Smooth muscle cell of the brain vasculature (primary cell): ENCODE results near the gene BAD.
A peak's percentile ranks its signal among the peaks of the same experiment; 100 is the strongest.

Source experiments
- DNase-seq: peaks from one replicate; pipeline ENCODE4 v3.0.0-alpha.2; 2012; ENCODE audit warnings: low read depth, low spot score

BAD gene

GRCh38 chr11:64278576-64279190 lies 5.8 kb downstream of the BAD start:
- DNase-seq, result no peak

DNA sequence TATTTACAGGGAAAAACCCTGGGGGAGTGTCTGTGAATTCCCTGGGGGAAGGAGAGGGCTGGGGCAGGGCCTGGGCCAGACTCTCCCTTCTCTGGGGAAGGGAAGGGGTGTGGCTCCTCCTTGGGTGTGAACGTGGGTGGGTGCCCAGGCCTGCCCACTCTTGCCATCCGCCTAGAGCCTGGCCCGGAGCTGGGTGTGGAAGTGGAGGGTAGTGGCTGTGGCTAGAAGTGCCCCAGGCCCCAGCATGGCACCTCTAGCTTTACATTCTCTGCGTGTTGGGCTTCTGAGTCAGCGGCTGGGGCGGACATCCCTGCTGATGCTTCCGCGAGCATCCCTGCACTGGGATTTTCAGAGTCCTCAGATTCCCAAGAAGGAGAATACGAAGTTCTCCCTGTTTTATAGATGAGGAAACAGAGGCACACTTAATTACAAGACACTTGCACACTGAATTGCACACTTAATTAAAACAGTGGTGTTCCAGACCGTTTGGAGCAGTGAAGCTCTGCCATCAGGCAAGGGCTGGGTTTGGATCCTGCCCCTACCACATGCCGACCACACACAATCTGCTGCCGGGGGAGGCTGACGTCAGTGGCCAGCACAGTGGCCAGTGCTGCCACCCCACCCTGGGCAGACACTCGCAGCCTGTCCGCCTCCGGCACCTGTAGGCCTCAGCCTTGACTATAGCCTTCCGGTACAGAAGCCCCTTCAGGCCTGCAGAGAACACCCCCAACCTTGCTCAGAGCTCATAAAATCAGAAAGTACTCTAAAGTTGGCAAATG lies 7.6 kb downstream of the BAD start:
- DNase-seq, result no peak

- no peak for DNase-seq
These were observed 8.6 kb downstream of the BAD start for GRCh38 chr11:64275841-64276240.

DNA sequence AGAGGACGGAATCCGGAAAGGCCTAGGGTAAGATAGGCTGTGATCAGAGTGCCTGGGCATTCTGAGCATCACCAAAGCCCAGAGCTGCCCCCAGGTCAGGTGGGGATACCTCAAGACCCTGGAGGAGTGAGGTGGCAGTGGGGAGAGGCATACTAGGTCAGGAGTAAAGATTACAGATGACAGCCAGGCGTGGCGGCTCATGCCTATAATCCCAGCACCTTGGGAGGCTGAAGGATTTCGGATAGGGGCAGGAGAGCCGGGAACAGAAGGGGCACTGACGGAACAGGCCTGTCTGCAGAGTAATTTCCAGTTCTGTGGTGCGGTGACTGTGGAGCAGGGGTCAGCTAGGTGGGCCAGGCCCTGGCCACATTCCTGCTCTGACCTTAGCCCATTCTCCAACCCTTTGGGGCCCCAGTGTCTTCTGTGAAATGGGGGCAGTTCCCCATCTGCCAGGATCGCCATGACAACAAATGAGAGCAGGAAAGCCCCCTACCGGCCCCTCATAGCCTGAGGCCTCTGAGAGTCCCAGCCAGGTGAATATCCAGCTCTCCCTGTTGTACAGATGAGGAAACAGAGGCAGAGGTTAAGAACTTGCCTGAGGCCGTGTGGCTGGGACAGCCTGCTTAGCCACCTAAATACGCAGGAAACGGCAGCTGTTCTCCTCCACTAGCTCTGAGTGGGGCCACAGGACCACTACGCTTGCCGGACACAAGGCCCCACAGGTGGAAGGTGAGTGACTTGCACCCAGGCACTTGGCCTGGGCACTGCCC lies 9.2 kb downstream of the BAD start:
- DNase-seq, result no peak

DNA sequence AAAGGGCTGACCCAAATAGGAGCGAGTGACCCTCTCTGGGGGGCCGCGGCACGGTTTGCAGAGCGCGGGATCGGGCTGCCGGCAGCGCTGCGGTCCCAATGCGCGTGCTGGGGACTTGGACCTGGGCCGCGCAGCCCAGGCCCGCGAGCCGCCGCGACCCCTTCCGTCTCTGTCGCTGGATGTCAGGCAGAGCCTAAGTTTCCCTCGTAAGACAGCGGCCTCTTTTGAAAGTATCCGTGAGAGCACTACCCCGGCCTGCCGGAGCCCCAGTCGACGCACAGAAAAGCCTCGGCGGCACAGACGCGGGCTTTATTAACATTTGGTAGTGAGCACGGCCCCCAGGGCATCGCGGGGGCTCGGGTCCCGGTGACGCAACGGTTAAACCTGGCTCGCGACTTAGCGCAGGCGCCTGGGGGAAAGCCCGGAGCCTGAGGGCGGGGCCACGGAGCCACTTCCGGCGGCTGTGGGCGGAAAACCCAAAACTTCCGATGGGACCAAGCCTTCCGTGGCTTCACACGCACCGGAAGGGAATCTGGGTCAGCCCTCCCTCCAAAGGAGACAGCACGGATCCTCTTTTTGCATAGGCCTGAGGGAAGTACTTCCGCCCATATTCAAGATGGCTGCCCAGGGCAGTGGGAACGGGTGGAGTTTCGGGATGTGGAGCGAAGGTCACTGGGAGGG lies 14.8 kb downstream of the BAD start:
- DNase-seq, result peak; percentile 99

- DNase-seq, result no peak
These were observed 15.4 kb downstream of the BAD start for GRCh38 chr11:64268893-64269539.

DNA sequence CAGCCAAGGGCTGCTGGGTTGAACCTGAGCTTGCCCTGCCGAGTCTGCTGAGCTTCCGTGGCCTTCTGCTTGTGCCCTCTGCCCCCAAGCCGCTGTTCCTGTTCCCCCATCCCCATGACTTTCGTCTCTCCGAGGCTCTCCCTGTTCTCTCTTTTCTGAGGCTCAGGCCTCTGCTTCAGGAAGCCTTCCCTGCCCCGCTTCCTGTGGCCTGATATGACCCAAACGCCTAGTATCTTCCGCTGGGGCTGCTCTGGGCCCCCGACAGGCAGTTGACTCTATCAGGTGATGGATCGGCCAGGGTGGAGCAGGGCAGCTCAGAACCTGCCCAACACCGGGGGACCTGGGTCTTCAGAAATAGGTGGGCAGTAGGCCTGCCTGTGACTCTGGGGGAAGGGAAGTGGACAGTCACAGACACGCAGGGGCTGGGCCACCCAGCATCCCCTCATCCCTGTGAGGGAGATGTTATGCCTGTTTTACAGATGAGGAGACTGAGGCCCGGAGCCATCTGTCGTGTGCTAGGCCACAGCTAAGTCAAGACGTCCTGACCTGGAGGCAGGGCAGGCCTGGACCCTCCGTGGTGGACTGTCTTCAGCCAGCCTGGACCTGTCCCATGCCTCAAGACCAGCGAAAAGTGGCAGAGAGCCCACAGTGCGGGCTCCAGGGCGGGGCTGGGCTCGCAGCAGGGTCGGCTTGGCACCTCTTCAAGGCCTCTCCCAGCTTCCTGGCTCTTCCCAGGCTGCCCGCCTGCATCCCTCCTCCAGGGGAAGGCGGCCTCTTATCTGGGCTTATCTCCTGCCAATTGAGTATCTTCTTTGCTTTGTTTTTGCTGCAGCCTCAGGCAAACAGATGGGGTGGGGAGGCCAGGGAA lies 16.2 kb downstream of the BAD start:
- no peak for DNase-seq

DNA sequence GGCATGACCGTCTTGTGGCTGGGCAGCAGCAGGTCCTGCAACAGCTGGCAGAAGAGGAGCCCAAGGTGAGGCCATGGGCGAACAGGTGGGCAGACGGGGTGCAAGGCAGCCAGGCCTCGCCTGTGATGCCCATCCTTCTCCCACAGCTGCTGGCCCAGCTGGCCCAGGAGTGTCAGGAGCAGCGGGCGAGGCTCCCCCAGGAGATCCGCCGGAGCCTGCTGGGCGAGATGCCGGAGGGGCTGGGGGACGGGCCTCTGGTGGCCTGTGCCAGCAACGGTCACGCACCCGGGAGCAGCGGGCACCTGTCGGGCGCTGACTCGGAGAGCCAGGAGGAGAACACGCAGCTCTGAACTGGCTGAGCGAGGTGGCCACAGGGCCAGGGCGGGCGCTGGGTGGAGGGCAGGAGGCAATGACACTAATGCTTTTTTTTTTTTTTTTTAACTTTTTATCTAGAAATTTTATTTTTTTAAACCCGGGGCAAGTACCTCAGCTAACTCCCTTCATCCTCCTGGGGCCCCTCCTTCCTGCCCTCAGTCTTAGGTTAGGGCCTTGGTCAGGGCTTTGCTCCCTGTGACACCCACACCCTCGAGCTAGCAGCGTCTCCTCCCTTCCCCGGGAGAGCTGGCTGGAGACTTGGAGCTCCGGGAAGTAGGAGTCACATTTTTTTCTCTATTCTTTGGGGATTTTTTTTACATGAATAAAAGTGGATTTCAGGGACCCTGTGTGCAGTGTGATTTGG lies 17.1 kb downstream of the BAD start:
- no peak for DNase-seq

DNA sequence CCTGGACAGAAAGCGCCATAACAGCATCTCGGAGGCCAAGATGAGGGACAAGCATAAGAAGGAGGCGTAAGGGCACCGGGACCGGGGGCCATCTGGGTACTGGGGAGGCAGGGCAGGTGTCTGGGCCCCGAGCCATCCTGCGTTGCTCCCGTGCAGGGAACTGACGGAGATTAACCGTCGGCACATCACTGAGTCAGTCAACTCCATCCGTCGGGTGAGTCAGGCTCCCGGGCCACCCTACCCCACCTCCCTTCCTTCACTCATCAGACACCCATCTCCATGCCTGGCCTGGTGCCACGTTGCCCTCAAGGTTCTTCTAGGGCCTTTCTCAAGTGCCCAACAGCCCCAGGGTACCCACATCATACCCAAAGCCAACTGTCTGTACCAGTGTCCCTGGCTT lies 18.1 kb downstream of the BAD start:
- no peak for DNase-seq

DNA sequence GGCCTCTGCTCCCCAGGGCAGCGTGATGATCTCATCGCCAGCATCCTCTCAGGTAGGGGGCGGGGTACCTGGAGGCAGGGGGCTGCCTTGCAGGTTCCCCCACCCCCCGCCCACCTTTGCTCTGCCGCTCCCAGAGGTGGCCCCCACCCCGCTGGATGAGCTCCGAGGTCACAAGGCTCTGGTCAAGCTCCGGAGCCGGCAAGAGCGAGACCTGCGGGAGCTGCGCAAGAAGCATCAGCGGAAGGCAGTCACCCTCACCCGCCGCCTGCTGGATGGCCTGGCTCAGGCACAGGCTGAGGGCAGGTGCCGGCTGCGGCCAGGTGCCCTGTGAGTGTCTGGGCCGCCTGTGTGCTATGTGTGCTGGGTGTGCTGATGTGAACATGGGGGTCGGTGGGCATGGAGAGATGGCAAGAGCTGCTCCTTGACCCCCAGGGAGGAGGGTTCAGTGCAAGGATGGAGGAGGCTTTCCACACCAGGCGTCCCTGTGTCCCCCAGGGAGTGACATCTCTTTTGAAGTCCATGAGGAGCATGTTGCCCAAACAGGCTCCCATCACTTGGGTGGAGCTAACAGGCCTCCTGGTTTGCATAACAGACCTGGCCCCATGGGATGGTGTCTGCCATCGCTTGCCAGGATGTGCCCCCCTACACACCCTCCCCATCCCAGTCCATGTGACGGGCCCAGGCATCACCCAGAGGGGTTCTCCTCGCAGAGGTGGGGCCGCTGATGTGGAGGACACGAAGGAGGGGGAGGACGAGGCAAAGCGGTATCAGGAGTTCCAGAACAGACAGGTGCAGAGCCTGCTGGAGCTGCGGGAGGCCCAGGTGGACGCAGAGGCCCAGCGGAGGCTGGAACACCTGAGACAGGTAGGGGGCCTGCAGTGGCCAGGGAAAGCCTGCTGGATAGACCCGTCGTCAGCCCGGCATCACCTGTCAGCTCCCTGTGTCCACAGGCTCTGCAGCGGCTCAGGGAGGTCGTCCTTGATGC lies 19.0 kb downstream of the BAD start:
- no peak for DNase-seq

- no peak for DNase-seq
These were observed 20.1 kb downstream of the BAD start for GRCh38 chr11:64264371-64264852.

GRCh38 chr11:64263947-64264317 lies 20.5 kb downstream of the BAD start:
- no peak for DNase-seq

GRCh38 chr11:64263021-64263946 lies 21.2 kb downstream of the BAD start:
- DNase-seq, result no peak

- DNase-seq, result no peak
These were observed 22.0 kb downstream of the BAD start for GRCh38 chr11:64262271-64263002.

DNA sequence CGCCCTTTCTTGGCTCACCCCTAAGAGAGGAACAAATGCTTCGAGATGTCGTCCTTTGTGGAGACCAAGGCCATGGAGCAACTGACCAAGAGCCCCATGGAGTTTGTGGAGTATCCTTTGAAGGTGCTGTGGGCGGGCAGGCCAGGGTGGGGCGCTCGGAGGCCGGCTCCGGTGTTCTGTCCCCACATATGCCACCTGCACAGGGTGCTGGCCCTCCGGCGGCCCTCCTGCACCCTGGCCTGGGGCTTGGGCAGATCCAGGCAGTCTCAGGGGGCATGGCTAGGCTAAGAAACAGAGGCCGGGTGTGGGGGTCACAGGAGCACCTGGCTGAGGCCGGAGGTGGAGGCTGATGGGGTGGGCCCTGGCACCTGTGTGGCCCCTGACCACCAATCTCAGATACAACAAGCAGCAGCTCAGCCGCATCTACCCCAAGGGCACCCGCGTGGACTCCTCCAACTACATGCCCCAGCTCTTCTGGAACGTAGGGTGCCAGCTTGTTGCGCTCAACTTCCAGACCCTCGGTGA lies 22.8 kb downstream of the BAD start:
- no peak for DNase-seq

DNA sequence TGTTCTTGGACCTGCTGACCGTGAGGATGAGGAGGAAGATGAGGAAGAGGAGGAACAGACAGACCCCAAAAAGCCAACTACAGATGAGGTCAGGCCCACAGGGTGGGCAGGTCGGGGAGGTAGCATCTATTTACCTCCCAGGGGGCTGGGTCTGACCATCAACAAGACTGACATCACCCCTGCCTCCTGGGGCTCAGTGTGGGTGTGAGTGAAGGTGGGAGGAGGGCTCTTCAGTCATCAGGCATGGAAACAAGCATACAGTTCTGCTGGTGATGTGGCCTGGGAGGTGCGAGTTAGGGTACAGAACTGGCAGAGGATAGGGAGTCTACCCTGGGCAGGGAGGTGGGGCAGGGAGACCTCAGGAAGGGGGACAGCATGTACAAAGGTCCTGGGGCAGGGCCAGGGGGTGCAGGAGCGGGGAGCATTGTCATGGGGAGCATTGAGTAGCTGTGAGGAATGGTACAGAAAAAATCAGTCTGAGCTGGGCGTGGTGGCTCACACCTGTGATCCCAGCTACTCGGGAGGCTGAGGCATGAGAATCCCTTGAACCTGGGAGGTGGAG lies 24.2 kb downstream of the BAD start:
- DNase-seq, result no peak
